ENCODE data around the gene REG1B.

Gene REG1B

GRCh38 chr2:79087785-79088364 is at the start of gene REG1B:
Gene REG1B (minus strand): TSS chr2:79087993. CDS start chr2:79087612, 381 bp downstream.
- no peak for DNase-seq (ENCODE audit: low spot score)

- no peak for DNase-seq (ENCODE audit: low spot score)
Measured at GRCh38 chr2:79131687-79132086, 43.9 kb upstream of the REG1B start.

GRCh38 chr2:79129804-79130203 is 42.0 kb upstream of the REG1B start:
- no peak for DNase-seq (ENCODE audit: low spot score)

- DNase-seq (ENCODE audit: low spot score), result no peak
Measured at GRCh38 chr2:79129260-79129659, 41.5 kb upstream of the REG1B start.

GRCh38 chr2:79128406-79128805 is 40.6 kb upstream of the REG1B start:
- DNase-seq (ENCODE audit: low spot score), result no peak

GRCh38 chr2:79125721-79125985 is 37.9 kb upstream of the REG1B start:
- DNase-seq (ENCODE audit: low spot score), result no peak

- DNase-seq (ENCODE audit: low spot score), result no peak
Measured at GRCh38 chr2:79124907-79125720, 37.3 kb upstream of the REG1B start.

- DNase-seq (ENCODE audit: low spot score), result no peak
Measured at GRCh38 chr2:79122676-79123075, 34.9 kb upstream of the REG1B start.

GRCh38 chr2:79120194-79120713 is 32.5 kb upstream of the REG1B start, which contains the start of gene REG1A:
Gene REG1A (plus strand): TSS chr2:79120488. CDS start chr2:79120862, 374 bp downstream.
- no peak for DNase-seq (ENCODE audit: low spot score)

GRCh38 chr2:79116997-79117928 is 29.5 kb upstream of the REG1B start:
- DNase-seq (ENCODE audit: low spot score), result no peak

- DNase-seq (ENCODE audit: low spot score), result no peak
Measured at GRCh38 chr2:79114797-79115494, 27.2 kb upstream of the REG1B start.

- no peak for DNase-seq (ENCODE audit: low spot score)
Measured at GRCh38 chr2:79112269-79112668, 24.5 kb upstream of the REG1B start.

GRCh38 chr2:79105259-79105658 is 17.5 kb upstream of the REG1B start:
- DNase-seq (ENCODE audit: low spot score), result no peak

- DNase-seq (ENCODE audit: low spot score), result no peak
Measured at GRCh38 chr2:79103214-79103613, 15.4 kb upstream of the REG1B start.

- DNase-seq (ENCODE audit: low spot score), result no peak
Measured at GRCh38 chr2:79101024-79101423, 13.2 kb upstream of the REG1B start.

- DNase-seq (ENCODE audit: low spot score), result no peak
Measured at GRCh38 chr2:79100285-79100684, 12.5 kb upstream of the REG1B start.

- no peak for DNase-seq (ENCODE audit: low spot score)
Measured at GRCh38 chr2:79099140-79099686, 11.4 kb upstream of the REG1B start.

- DNase-seq (ENCODE audit: low spot score), result no peak
Measured at GRCh38 chr2:79097843-79098242, 10.1 kb upstream of the REG1B start.

GRCh38 chr2:79090693-79091092 is 2.9 kb upstream of the REG1B start:
- no peak for DNase-seq (ENCODE audit: low spot score)

- DNase-seq (ENCODE audit: low spot score), result no peak
Measured at GRCh38 chr2:79086255-79086654, 1.5 kb downstream of the REG1B start.

GRCh38 chr2:79085382-79085781 is 2.4 kb downstream of the REG1B start:
- no peak for DNase-seq (ENCODE audit: low spot score)
